Endothelial cell of umbilical vein (primary cell): ENCODE results near the gene EXOC1. TPM values are rescaled to one million over a fixed set of nuclear protein-coding genes. Genes with fewer than 3 reads are reported as not detected.

ENCODE experiments used
- BruUV-seq: library from RNA; stranded (reverse); fragments of 400-500 nt; replicated peaks from 2 replicates; lab custom pipeline; 2021; lab: Mats Ljungman, UMichigan
- CTCF ChIA-PET: fragments of 300-600, 350-600 bp; sonication (Branson Sonifier 250); formaldehyde crosslinking; loops from one replicate; lab custom pipeline; 2021; ENCODE audit warnings: antibody characterized with exemption, inconsistent platforms; lab: Charles Lee
- POLR2A ChIA-PET: fragments of 300-600, 350-600 bp; sonication (Branson Sonifier 250); formaldehyde crosslinking; loops from one replicate; lab custom pipeline; 2021; ENCODE audit warnings: antibody characterized with exemption, inconsistent platforms; lab: Charles Lee
- DNase-seq: peaks from one replicate; pipeline ENCODE4 v3.0.0-alpha.2; 2011; ENCODE audit warnings: low read depth, low spot score
- FAIRE-seq: peaks from 2 replicates; lab custom pipeline; 2011; peaks lifted over from hg19 to GRCh38; lab: Jason Lieb, UNC
- H2AFZ ChIP-seq: 2 replicates; pipeline ENCODE4 v1.6.0; 2012; ENCODE audit warnings: low read depth, low read length, control low read depth, inconsistent platforms
- H3K27ac ChIP-seq: 2 replicates; pipeline ENCODE4 v1.5.1; 2011; ENCODE audit warnings: low read depth, mild to moderate bottlenecking, control low read depth, low read length, moderate library complexity; ENCODE audit not compliant: insufficient read depth
- H3K27me3 ChIP-seq, 2 experiments: 2 replicates each; pipeline versions ENCODE4 v1.6.0 to v1.6.1; 2011; ENCODE audit warnings: low read length in 2 of 2, mixed read lengths in 1 of 2; ENCODE audit not compliant: control insufficient read depth in 2 of 2, insufficient read depth in 2 of 2
- H3K36me3 ChIP-seq, 2 experiments: 2 replicates in 1 of 2; 3 replicates in 1 of 2; pipeline ENCODE4 v1.5.1; 2011; ENCODE audit warnings: low read length in 2 of 2, mild to moderate bottlenecking in 1 of 2, moderate library complexity in 1 of 2; ENCODE audit not compliant: control insufficient read depth in 2 of 2, insufficient read depth in 2 of 2; ENCODE audit errors: extremely low read depth in 1 of 2
- H3K4me1 ChIP-seq: 3 replicates; pipeline ENCODE4 v1.5.1; 2011; ENCODE audit warnings: mild to moderate bottlenecking, low read length; ENCODE audit not compliant: control insufficient read depth, insufficient read depth; ENCODE audit errors: extremely low read depth
- H3K4me2 ChIP-seq: 2 replicates; pipeline ENCODE4 v1.6.1; 2011; ENCODE audit warnings: low read length, control low read depth, mixed read lengths; ENCODE audit not compliant: insufficient read depth
- H3K4me3 ChIP-seq, 3 experiments: fragments of 200-600 bp in 1 of 3; sonication (generic), shearing (Covaris generic) in 1 of 3; replicated peaks in 1 of 3; 2 replicates each; pipeline ENCODE4 v1.5.1; 2011 to 2016; ENCODE audit warnings: control low read depth in 3 of 3, low read length in 3 of 3, mild to moderate bottlenecking in 2 of 3, inconsistent platforms in 1 of 3, low read depth in 1 of 3, moderate library complexity in 1 of 3; ENCODE audit not compliant: insufficient read depth in 1 of 3
- H3K79me2 ChIP-seq: 2 replicates; pipeline ENCODE4 v1.6.0; 2012; ENCODE audit warnings: low read length, inconsistent platforms; ENCODE audit not compliant: control insufficient read depth, insufficient read depth
- H3K9ac ChIP-seq: replicated peaks from 2 replicates; pipeline ENCODE3; 2011; ENCODE audit warnings: low read length, control low read depth; ENCODE audit not compliant: insufficient read depth; ENCODE audit errors: extremely low read depth
- H3K9me1 ChIP-seq: replicated peaks from 3 replicates; pipeline ENCODE4 v1.6.0; 2011; ENCODE audit warnings: mild to moderate bottlenecking, low read length; ENCODE audit not compliant: control insufficient read depth, insufficient read depth; ENCODE audit errors: extremely low read depth
- H3K9me3 ChIP-seq: replicated peaks from 2 replicates; pipeline ENCODE4 v1.5.1; 2012; ENCODE audit warnings: low read length, inconsistent platforms; ENCODE audit not compliant: control insufficient read depth, insufficient read depth
- H4K20me1 ChIP-seq: replicated peaks from 2 replicates; pipeline ENCODE3; 2011; ENCODE audit warnings: mild to moderate bottlenecking, low read length; ENCODE audit not compliant: control insufficient read depth, insufficient read depth; ENCODE audit errors: extremely low read depth
- CTCF ChIP-seq, 2 donors: IDR thresholded peaks; 1 replicate in 1 of 2; 2 replicates in 1 of 2; pipeline ENCODE4 v1.5.1; 2011; ENCODE audit warnings: low read length in 2 of 2, mild to moderate bottlenecking in 2 of 2, moderate library complexity in 2 of 2, control low read depth in 1 of 2, inconsistent platforms in 1 of 2, low read depth in 1 of 2; ENCODE audit not compliant: insufficient read depth in 1 of 2; ENCODE audit errors: extremely low read depth in 1 of 2
- EZH2 ChIP-seq: IDR thresholded peaks from 2 replicates; pipeline ENCODE4 v1.6.1; 2012; ENCODE audit warnings: borderline replicate concordance, low read depth, mild to moderate bottlenecking, moderate library complexity, low read length, inconsistent platforms; ENCODE audit not compliant: severe bottlenecking
- FOS ChIP-seq: IDR thresholded peaks from 2 replicates; pipeline ENCODE4 v1.6.1; 2011; ENCODE audit warnings: mild to moderate bottlenecking, low read length, moderate library complexity, borderline replicate concordance; ENCODE audit not compliant: insufficient read depth
- GATA2 ChIP-seq: IDR thresholded peaks from 2 replicates; pipeline ENCODE4 v1.7.0; 2011; ENCODE audit warnings: low read depth, mild to moderate bottlenecking, moderate library complexity, mixed read lengths, low read length; ENCODE audit not compliant: insufficient read length, insufficient read depth
- JUN ChIP-seq: IDR thresholded peaks from 2 replicates; pipeline ENCODE4 v1.6.1; 2011; ENCODE audit warnings: borderline replicate concordance, low read depth; ENCODE audit not compliant: insufficient read length, insufficient read depth
- MAX ChIP-seq: IDR thresholded peaks from 2 replicates; pipeline ENCODE4 v1.6.1; 2011; ENCODE audit not compliant: insufficient read depth, insufficient read length
- MYC ChIP-seq: IDR thresholded peaks from one replicate; pipeline ENCODE4 v1.6.1; 2011; ENCODE audit warnings: mild to moderate bottlenecking, low read depth, low read length
- POLR2A ChIP-seq: IDR thresholded peaks from 2 replicates; pipeline ENCODE4 v1.6.1; 2012; ENCODE audit warnings: low read depth, mild to moderate bottlenecking, control low read depth, low read length
- POLR2AphosphoS5 ChIP-seq: IDR thresholded peaks from 2 replicates; pipeline ENCODE4 v1.6.1; 2012; ENCODE audit warnings: low read depth, mild to moderate bottlenecking, control low read depth, low read length, moderate library complexity; ENCODE audit not compliant: insufficient read depth
- dilution Hi-C: fragments of 300-500 bp; cut with MboI; formaldehyde crosslinking; loops from one replicate; pipeline ENCODE4 v1.15.0; 2019; ENCODE audit warnings: low sequenced_read_pairs; ENCODE audit not compliant: extremely low pct_ligation_motif_present
- intact Hi-C: fragments of 100-400 bp; cut with micrococcal nuclease; formaldehyde crosslinking; loops from one replicate; pipeline ENCODE4 v1.10.0; 2022
- polyA plus RNA-seq, 4 experiments: library from polyadenylated mRNA; depleted of rRNA in 3 of 4; stranded (reverse) in 3 of 4; unstranded in 1 of 4; fragments of >200 nt; gene quantifications; 2 replicates each; pipeline versions ENCODE4 v1.2.1 to v1.2.3, GENCODE V29; 2011 to 2012; ENCODE audit warnings: missing spikeins in 1 of 4
- total RNA-seq: library from RNA; stranded (reverse); gene quantifications from 2 replicates; pipeline ENCODE4 v1.2.3, GENCODE V29; 2021

EXOC1 gene
- total and polyA plus RNA-seq, 2 donors (not counting 3 experiments of a cell fraction or from before 2014, with no cell fraction given), result 11.6 to 33.3 TPM

GRCh38 chr4:55902677-55903076 lies 49.2 kb downstream of the EXOC1 start:
- H3K79me2 ChIP-seq, result no peaks in the 10 kb centered on the region
- dilution Hi-C loops, result no loop called here
- no peak overlapping the region for H3K4me2 ChIP-seq
- peaks cover 11% of the 10 kb centered on the region for H3K4me1 ChIP-seq
- DNase-seq (no peak), FAIRE-seq (no peak)
- no TSS peak for BruUV-seq
- intact Hi-C loops, result no loop called here
- POLR2A ChIA-PET, result no interaction called here
- no peak for TF ChIP-seq MYC
- no peak for TF ChIP-seq MAX
- no peak for TF ChIP-seq JUN
- TF ChIP-seq POLR2AphosphoS5, result no peak
- TF ChIP-seq EZH2, result no peak
- no peak for TF ChIP-seq POLR2A
- no peak for TF ChIP-seq GATA2
- no peak for TF ChIP-seq FOS
- TF ChIP-seq CTCF (IDR thresholded peaks at IDR 0.05; ENCODE audit: extremely low read depth in 1 of 2, insufficient read depth in 1 of 2, low read depth in 1 of 2, low read length in 2 of 2), result no peak
- H3K4me3 ChIP-seq, result no peak overlapping the region
- H4K20me1 ChIP-seq, result no peaks in the 10 kb centered on the region
- peaks cover 3 to 7% of the 10 kb centered on the region in 2 experiments for H3K36me3 ChIP-seq
- no peak overlapping the region for H3K27ac ChIP-seq
- CTCF ChIA-PET, result interaction anchor here (1.8 to 1.9 kb wide), 2 partner anchors 9 to 46 kb away, joined by 4 to 6 read pairs; partner anchors contain the start of gene CEP135
- no peak overlapping the region for H2AFZ ChIP-seq
- no peak overlapping the region for H3K9ac ChIP-seq
- peaks cover 3% of the 10 kb centered on the region for H3K9me1 ChIP-seq
- H3K27me3 ChIP-seq, result no peaks in the 10 kb centered on the region
- no peaks in the 10 kb centered on the region for H3K9me3 ChIP-seq
